ENCODE data around the gene CAPZB.

The CAPZB gene

DNA sequence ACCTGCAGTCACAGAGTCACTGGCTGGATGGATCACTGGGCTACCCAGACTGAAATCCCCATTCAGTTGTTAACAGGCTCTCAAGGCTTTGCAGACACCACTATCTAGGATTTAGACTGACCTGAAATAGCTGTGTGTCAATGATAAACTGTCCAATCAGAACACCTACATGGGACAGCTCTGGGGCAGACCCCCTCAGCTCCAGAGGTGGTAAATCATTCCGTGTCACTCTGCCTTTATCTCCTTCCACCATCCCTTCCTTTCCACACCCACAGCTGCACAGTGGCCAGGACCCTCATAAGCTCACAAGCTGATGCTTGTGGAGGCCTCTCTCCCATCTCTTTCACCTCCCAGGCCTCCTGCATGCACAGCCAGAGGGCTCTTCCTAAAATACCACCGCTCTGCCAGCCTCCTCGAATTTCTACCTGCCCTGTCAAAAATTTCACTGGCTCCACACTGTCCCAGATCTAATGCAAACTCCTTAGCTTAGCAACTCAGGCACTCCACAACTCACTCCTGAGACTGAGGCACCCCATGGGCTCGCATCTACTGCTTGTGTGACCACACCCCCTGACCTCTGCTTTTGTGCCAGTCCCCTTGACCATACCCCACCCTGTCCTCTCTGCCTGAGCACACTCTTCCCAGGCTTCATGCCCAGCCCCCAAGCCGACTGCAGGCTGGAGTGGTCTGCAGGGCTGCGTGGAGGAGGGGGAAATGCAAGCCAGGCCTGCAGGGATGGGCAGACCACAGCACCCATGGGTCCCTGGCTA lies 5.8 kb downstream of the CAPZB start:
- H3K4me3 ChIP-seq (ENCODE audit: low read depth, low read length) = no peak overlapping the region
- no peak for DNase-seq (ENCODE audit: low read depth)
- TF ChIP-seq, protein P1, sequence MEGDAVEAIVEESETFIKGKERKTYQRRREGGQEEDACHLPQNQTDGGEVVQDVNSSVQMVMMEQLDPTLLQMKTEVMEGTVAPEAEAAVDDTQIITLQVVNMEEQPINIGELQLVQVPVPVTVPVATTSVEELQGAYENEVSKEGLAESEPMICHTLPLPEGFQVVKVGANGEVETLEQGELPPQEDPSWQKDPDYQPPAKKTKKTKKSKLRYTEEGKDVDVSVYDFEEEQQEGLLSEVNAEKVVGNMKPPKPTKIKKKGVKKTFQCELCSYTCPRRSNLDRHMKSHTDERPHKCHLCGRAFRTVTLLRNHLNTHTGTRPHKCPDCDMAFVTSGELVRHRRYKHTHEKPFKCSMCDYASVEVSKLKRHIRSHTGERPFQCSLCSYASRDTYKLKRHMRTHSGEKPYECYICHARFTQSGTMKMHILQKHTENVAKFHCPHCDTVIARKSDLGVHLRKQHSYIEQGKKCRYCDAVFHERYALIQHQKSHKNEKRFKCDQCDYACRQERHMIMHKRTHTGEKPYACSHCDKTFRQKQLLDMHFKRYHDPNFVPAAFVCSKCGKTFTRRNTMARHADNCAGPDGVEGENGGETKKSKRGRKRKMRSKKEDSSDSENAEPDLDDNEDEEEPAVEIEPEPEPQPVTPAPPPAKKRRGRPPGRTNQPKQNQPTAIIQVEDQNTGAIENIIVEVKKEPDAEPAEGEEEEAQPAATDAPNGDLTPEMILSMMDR (IDR thresholded peaks at IDR 0.05; ENCODE audit: low read depth, low read length, missing control alignments) = no peak
- in situ Hi-C loops (cut with HindIII; ENCODE audit: low sequenced_read_pairs) = loop anchor here (10.0 kb wide), 1 partner anchor 155 kb away; no protein-coding TSS in a partner anchor

DNA sequence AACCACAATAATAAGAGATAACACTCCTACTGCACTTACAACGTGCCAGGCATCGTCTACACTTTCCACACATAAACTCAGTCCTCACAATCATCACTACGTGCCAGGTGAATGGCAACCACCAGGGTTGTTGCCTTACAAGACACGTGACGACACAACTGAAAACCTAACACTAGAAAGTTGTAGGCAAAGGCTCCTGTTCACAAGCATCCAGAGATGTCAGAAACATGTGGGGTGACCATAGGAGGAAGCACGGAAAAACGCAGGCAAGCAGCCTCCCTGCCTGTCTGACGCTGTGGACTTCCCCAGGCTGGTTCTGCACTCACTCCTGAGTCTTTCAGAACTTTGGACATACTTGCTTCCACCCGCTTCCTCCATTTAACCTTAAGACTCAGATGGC lies 7.0 kb downstream of the CAPZB start:
- TF ChIP-seq, protein P1 (IDR thresholded peaks at IDR 0.05; ENCODE audit: low read depth, low read length, missing control alignments) = no peak
- DNase-seq (ENCODE audit: low read depth) = no peak
- no peak overlapping the region for H3K4me3 ChIP-seq (ENCODE audit: low read depth, low read length)
- in situ Hi-C loops (cut with HindIII; ENCODE audit: low sequenced_read_pairs) = no loop called here

DNA sequence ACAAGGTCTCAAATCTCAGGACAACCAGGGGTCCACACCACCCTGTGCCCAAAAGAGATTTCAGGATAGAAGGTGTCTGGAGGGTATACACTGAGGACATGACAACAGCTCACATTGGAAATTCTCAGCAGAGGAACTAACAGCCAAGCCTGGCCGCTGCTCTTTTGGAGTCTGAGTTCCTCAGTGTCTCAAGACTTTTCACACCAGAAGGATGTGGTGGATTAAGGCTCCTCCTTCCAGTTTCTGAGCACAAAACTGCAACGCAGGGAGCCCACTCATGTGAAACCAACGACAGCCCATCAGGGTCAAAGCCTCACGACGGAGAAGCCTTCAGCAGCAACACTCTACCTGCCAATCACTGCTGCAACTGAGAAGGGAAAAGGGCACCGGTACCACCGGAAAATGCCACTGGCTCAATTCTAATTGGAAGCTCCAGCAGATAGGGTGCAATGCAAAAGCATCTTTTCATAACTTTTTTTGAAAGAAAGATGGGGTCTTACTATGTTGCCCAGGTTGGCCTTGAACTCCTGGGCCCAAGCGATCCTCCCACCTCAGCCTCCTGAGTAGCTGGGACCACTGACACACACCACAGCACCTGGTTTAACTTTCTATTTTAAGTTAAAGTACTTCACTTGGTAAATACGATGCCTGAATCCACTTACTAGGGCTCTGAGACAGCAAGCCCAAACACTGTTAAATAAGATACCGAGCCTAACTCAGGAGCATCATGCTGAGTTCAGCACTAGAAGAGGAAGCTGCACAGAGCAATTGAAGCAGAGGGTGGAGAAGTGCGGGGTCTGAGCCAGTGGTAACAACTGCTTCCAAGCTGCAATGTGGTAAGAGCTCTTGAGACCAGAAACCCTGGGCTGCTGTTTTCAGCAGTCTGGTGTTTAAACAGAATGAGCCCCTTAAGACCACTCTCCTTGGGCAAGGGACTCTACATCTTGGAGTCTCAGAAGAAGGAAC lies 7.8 kb downstream of the CAPZB start:
- TF ChIP-seq, protein P1 (IDR thresholded peaks at IDR 0.05; ENCODE audit: low read depth, low read length, missing control alignments) = no peak
- DNase-seq (ENCODE audit: low read depth) = no peak
- in situ Hi-C loops (cut with HindIII; ENCODE audit: low sequenced_read_pairs) = no loop called here
- H3K4me3 ChIP-seq (ENCODE audit: low read depth, low read length) = no peak overlapping the region

DNA sequence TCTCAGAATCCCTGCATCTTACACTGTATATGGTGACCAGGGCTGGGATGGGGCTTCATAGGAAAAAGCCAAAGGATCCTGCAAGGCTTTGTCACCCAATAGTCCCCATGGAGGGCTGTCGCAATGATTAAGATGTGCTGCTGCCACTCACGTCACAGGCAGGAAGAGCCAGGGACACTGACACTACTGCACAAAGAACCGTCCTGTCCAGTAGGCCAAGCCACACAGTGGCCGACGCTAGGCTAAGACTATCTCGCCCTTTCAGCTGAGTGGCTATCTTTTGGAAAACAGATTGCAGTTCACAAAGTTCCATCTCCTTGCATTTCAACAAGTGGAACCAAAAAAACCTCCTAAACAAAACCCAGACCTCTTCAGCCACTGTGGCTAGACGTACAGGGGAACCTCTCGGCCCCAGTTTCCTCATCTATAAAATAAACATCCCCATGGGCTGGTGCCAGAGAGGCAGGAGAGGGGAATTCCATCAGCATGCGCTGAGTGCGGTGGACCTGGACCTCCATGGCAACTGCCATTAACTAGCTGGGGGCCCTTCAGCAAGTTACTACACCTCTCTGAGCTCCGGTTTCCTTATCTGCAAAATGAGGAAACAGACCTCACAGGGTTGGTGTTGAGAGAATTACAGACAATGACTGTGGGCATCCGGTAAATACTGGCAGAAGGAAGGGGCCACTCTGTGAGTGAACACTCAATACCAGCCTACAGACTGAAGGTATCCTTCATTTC lies 8.7 kb downstream of the CAPZB start:
- in situ Hi-C loops (cut with HindIII; ENCODE audit: low sequenced_read_pairs) = no loop called here
- H3K4me3 ChIP-seq (ENCODE audit: low read depth, low read length) = no peak overlapping the region
- TF ChIP-seq, protein P1 (IDR thresholded peaks at IDR 0.05; ENCODE audit: low read depth, low read length, missing control alignments) = no peak
- DNase-seq (ENCODE audit: low read depth) = no peak

DNA sequence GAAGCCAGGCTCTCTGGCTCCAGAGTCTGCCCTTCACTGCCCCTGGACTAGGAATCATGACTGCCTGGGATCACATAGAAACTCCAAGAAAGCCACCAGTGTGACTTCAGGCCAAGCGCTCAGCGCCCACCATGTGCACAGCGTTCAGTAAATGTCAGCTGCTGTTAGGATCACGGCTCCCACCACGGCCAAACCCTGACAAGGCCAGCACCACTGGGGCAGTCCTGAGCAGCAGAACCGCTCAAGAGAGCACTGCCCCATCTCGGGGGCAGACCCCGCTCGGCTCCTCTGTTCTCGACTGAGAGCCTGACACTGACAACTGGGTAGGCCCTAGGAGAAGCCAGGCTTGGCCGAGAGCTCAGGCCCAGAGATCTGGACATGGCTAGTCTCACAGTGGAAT lies 10.0 kb downstream of the CAPZB start:
- H3K4me3 ChIP-seq (ENCODE audit: low read depth, low read length) = no peak overlapping the region
- no peak for DNase-seq (ENCODE audit: low read depth)
- in situ Hi-C loops (cut with HindIII; ENCODE audit: low sequenced_read_pairs) = no loop called here
- TF ChIP-seq, protein P1 (IDR thresholded peaks at IDR 0.05; ENCODE audit: low read depth, low read length, missing control alignments) = no peak

DNA sequence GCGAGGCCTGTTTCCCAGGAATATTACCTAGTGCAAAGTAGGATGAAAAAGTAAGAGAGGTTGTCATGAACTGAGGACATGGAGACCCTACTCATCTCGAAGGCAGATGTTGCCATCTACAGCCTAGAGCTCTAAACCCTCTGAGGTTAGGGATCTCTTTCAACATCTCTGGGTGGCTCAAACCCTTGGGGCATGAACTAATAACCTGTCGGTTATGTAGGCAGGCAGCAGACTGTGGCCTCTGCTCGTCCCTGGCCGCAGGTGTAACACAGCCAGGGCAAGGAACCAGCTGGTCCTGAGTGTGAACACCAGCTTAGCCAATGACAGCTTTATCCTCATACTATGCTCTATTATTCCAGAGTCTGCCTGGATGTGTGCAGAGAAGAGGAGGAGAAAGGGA lies 13.2 kb downstream of the CAPZB start:
- no peak for DNase-seq (ENCODE audit: low read depth)
- in situ Hi-C loops (cut with HindIII; ENCODE audit: low sequenced_read_pairs) = no loop called here
- TF ChIP-seq, protein P1 (IDR thresholded peaks at IDR 0.05; ENCODE audit: low read depth, low read length, missing control alignments) = no peak
- H3K4me3 ChIP-seq (ENCODE audit: low read depth, low read length) = no peak overlapping the region

Measured in astrocyte of the cerebellum (primary cell).